Ishikawa (cell line): ENCODE results near the gene VANGL2.

ENCODE experiments used
- CEBPB ChIP-seq: IDR thresholded peaks from 2 replicates; pipeline ENCODE4 v1.6.1; 2012
- CREB1 ChIP-seq: IDR thresholded peaks from 2 replicates; pipeline ENCODE4 v1.6.1; 2012; ENCODE audit warnings: low read depth
- EGR1 ChIP-seq: IDR thresholded peaks from 2 replicates; pipeline ENCODE4 v1.6.1; 2012
- EP300 ChIP-seq: IDR thresholded peaks from 2 replicates; pipeline ENCODE4 v1.6.1; 2012; ENCODE audit warnings: borderline replicate concordance
- FOXM1 ChIP-seq: IDR thresholded peaks from 2 replicates; pipeline ENCODE4 v1.6.1; 2012; ENCODE audit warnings: low read depth, borderline replicate concordance
- MAX ChIP-seq: IDR thresholded peaks from 2 replicates; pipeline ENCODE4 v1.6.1; 2012
- NFIC ChIP-seq: IDR thresholded peaks from 2 replicates; pipeline ENCODE4 v1.6.1; 2012
- RAD21 ChIP-seq: IDR thresholded peaks from 2 replicates; pipeline ENCODE4 v1.6.1; 2012; ENCODE audit warnings: low read depth
- REST ChIP-seq: IDR thresholded peaks from 2 replicates; pipeline ENCODE4 v1.6.1; 2012; ENCODE audit warnings: low read depth, mild to moderate bottlenecking
- TAF1 ChIP-seq: IDR thresholded peaks from 2 replicates; pipeline ENCODE4 v1.6.1; 2012; ENCODE audit warnings: low read depth, mild to moderate bottlenecking
- TCF12 ChIP-seq: IDR thresholded peaks from 2 replicates; pipeline ENCODE4 v1.6.1; 2012; ENCODE audit warnings: low read depth
- TEAD4 ChIP-seq: IDR thresholded peaks from 2 replicates; pipeline ENCODE4 v1.6.1; 2012
- USF1 ChIP-seq: IDR thresholded peaks from 2 replicates; pipeline ENCODE4 v1.6.1; 2012
- YY1 ChIP-seq: IDR thresholded peaks from 2 replicates; pipeline ENCODE4 v1.6.1; 2012; ENCODE audit warnings: low read depth
- ZBTB7A ChIP-seq: IDR thresholded peaks from 2 replicates; pipeline ENCODE4 v1.6.1; 2012; ENCODE audit warnings: low read depth

Gene VANGL2

GRCh38 chr1:160459056-160459455 is 58.7 kb downstream of the VANGL2 start:
- TF ChIP-seq NFIC = no peak
- no peak for TF ChIP-seq ZBTB7A
- no peak for TF ChIP-seq TAF1
- no peak for TF ChIP-seq REST
- no peak for TF ChIP-seq RAD21
- no peak for TF ChIP-seq USF1
- TF ChIP-seq TEAD4 = no peak
- TF ChIP-seq EGR1 = no peak
- TF ChIP-seq CREB1 = no peak

- TF ChIP-seq TAF1 = no peak
- TF ChIP-seq RAD21 = no peak
- no peak for TF ChIP-seq TEAD4
- TF ChIP-seq EGR1 = no peak
- no peak for TF ChIP-seq CREB1
- no peak for TF ChIP-seq TCF12
- no peak for TF ChIP-seq MAX
- no peak for TF ChIP-seq YY1
- no peak for TF ChIP-seq REST
- no peak for TF ChIP-seq EP300
- no peak for TF ChIP-seq NFIC
- TF ChIP-seq FOXM1 = no peak
- no peak for TF ChIP-seq ZBTB7A
- TF ChIP-seq USF1 = no peak
- TF ChIP-seq CEBPB = no peak
These were observed 59.3 kb downstream of the VANGL2 start for GRCh38 chr1:160459687-160460086.

GRCh38 chr1:160460214-160460642 is 59.9 kb downstream of the VANGL2 start:
- TF ChIP-seq TAF1 = no peak
- no peak for TF ChIP-seq USF1
- TF ChIP-seq RAD21 = no peak
- no peak for TF ChIP-seq MAX
- no peak for TF ChIP-seq CREB1
- TF ChIP-seq CEBPB = no peak
- TF ChIP-seq EP300 = no peak
- TF ChIP-seq NFIC = no peak
- TF ChIP-seq TCF12 = no peak
- no peak for TF ChIP-seq EGR1
- TF ChIP-seq YY1 = no peak
- no peak for TF ChIP-seq REST
- no peak for TF ChIP-seq TEAD4
- no peak for TF ChIP-seq FOXM1
- TF ChIP-seq ZBTB7A = no peak

- no peak for TF ChIP-seq REST
These were observed 60.4 kb downstream of the VANGL2 start for GRCh38 chr1:160460683-160461287.
